ENCODE measurements around the gene ITPRIPL2.

The ITPRIPL2 gene

GRCh38 chr16:19130385-19130784 is 16.6 kb downstream of the ITPRIPL2 start:
- Histone ChIP-seq H3K27me3 (ENCODE audit: low read depth, low read length) (peaks cover 5% of the 10 kb centered on the region; the same call in 1 of the 2 replicates), H3K36me3 (replicated peaks; ENCODE audit: low read depth, low read length) (no peaks in the 10 kb centered on the region), H4K20me1 (ENCODE audit: insufficient read depth, low read length) (no peaks in the 10 kb centered on the region), H2AFZ (ENCODE audit: low read depth, low read length) (peak overlapping the region; percentile 48; the same call in 1 of the 2 replicates), H3K27ac (ENCODE audit: low read length) (no peak overlapping the region), H3K4me2 (ENCODE audit: low read length) (peak overlapping the region; percentile 46), H3K4me3 (ENCODE audit: low read length) (no peak overlapping the region), H3K9me3 (ENCODE audit: insufficient read depth, low read length) (no peaks in the 10 kb centered on the region), H3K9ac (ENCODE audit: low read length) (no peak overlapping the region), H3K79me2 (ENCODE audit: low read length) (no peaks in the 10 kb centered on the region), H3K4me1 (ENCODE audit: low read length) (peaks cover 46% of the 10 kb centered on the region)
- no peak for TF ChIP-seq CTCF (IDR thresholded peaks at IDR 0.05; ENCODE audit: low read depth, low read length)
- no peak for TF ChIP-seq EZH2phosphoT487 (IDR thresholded peaks at IDR 0.05; ENCODE audit: low read depth)

DNA sequence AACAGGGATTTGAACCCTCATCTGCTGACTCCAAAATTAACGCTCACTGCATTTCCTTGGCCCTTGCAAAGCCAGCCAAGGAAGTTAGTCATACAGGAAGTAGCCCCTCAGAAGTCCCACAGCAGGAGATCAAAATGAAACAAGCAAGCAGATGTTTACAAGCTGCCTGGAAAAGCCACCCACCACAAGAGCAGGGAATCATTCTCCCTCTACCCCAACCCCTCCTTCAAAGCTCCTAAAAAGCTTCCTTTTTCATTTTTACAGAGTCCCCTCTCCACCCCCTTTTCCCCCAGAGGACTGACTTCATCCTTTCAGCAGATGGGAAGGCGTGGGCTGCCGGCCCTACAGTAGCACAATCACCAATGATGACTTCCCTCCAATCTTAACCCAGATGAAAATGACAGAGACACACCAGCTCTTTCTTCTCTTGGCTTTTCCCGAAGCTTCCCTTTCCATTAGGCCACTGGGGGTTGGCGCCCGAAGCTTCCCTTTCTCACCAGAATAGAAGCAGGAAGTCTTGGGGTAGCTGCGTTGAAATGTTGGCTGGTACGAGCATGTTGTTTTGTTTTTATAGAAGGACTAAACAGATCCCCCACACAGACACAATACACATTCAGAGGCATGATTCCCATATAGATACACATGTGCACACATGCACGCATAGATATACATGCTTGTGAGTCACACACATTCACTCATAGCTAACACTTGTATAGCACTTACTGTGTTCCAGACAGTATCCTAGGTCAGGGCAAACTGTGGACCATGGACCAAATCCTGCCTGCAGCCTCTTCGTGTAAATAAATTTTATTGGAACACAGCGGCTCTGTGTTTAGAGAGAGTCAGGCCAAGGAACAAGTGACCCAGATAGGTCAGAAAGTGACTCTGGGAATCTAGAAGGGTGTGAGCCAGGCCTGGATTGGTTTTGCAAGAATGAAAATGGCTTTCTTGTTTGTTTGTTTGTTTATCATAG is 17.4 kb downstream of the ITPRIPL2 start:
- Histone ChIP-seq H2AFZ (ENCODE audit: low read depth, low read length) (peak overlapping the region; percentile 48; the same call in 1 of the 2 replicates), H3K79me2 (ENCODE audit: low read length) (no peaks in the 10 kb centered on the region), H4K20me1 (ENCODE audit: insufficient read depth, low read length) (no peaks in the 10 kb centered on the region), H3K4me1 (ENCODE audit: low read length) (peaks cover 46% of the 10 kb centered on the region), H3K36me3 (replicated peaks; ENCODE audit: low read depth, low read length) (no peaks in the 10 kb centered on the region), H3K27ac (ENCODE audit: low read length) (no peak overlapping the region), H3K27me3 (ENCODE audit: low read depth, low read length) (peaks cover 5% of the 10 kb centered on the region; the same call in 1 of the 2 replicates), H3K4me3 (ENCODE audit: low read length) (no peak overlapping the region), H3K9me3 (ENCODE audit: insufficient read depth, low read length) (no peaks in the 10 kb centered on the region), H3K4me2 (ENCODE audit: low read length) (peak overlapping the region; percentile 46), H3K9ac (ENCODE audit: low read length) (no peak overlapping the region)
- TF ChIP-seq CTCF (IDR thresholded peaks at IDR 0.05; ENCODE audit: low read depth, low read length), result no peak
- TF ChIP-seq EZH2phosphoT487 (IDR thresholded peaks at IDR 0.05; ENCODE audit: low read depth), result no peak

- no peaks in the 10 kb centered on the region for H3K79me2 ChIP-seq (ENCODE audit: low read length)
- H3K4me3 ChIP-seq (ENCODE audit: low read length), result no peak overlapping the region
- no peaks in the 10 kb centered on the region for H3K9me3 ChIP-seq (ENCODE audit: insufficient read depth, low read length)
- no peak overlapping the region for H3K4me2 ChIP-seq (ENCODE audit: low read length)
- peaks cover 4% of the 10 kb centered on the region; the same call in 1 of the 2 replicates for H3K27me3 ChIP-seq (ENCODE audit: low read depth, low read length)
- H3K9ac ChIP-seq (ENCODE audit: low read length), result no peak overlapping the region
- H3K4me1 ChIP-seq (ENCODE audit: low read length), result peaks cover 46% of the 10 kb centered on the region
- H4K20me1 ChIP-seq (ENCODE audit: insufficient read depth, low read length), result no peaks in the 10 kb centered on the region
- no peak for TF ChIP-seq EZH2phosphoT487 (IDR thresholded peaks at IDR 0.05; ENCODE audit: low read depth)
- TF ChIP-seq CTCF (IDR thresholded peaks at IDR 0.05; ENCODE audit: low read depth, low read length), result no peak
- no peaks in the 10 kb centered on the region for H3K36me3 ChIP-seq (replicated peaks; ENCODE audit: low read depth, low read length)
- H3K27ac ChIP-seq (ENCODE audit: low read length), result no peak overlapping the region
- H2AFZ ChIP-seq (ENCODE audit: low read depth, low read length), result no peak overlapping the region
These were observed 18.1 kb downstream of the ITPRIPL2 start for GRCh38 chr16:19131825-19132218.

GRCh38 chr16:19132255-19132654 is 18.5 kb downstream of the ITPRIPL2 start:
- Histone ChIP-seq H3K36me3 (replicated peaks; ENCODE audit: low read depth, low read length) (no peaks in the 10 kb centered on the region), H3K27me3 (ENCODE audit: low read depth, low read length) (no peaks in the 10 kb centered on the region), H3K9me3 (ENCODE audit: insufficient read depth, low read length) (no peaks in the 10 kb centered on the region), H3K4me2 (ENCODE audit: low read length) (no peak overlapping the region), H4K20me1 (ENCODE audit: insufficient read depth, low read length) (no peaks in the 10 kb centered on the region), H3K27ac (ENCODE audit: low read length) (no peak overlapping the region), H3K4me3 (ENCODE audit: low read length) (no peak overlapping the region), H2AFZ (ENCODE audit: low read depth, low read length) (no peak overlapping the region), H3K9ac (ENCODE audit: low read length) (no peak overlapping the region), H3K79me2 (ENCODE audit: low read length) (no peaks in the 10 kb centered on the region), H3K4me1 (ENCODE audit: low read length) (peaks cover 43% of the 10 kb centered on the region)
- TF ChIP-seq CTCF (IDR thresholded peaks at IDR 0.05; ENCODE audit: low read depth, low read length) (no peak), EZH2phosphoT487 (IDR thresholded peaks at IDR 0.05; ENCODE audit: low read depth) (no peak)
